ENCODE data around the gene SPC24.

SPC24 gene, protein sequence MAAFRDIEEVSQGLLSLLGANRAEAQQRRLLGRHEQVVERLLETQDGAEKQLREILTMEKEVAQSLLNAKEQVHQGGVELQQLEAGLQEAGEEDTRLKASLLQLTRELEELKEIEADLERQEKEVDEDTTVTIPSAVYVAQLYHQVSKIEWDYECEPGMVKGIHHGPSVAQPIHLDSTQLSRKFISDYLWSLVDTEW
- 3.0 to 24.1 (median 10.7) reads per million in 18 experiments for total RNA-seq

DNA sequence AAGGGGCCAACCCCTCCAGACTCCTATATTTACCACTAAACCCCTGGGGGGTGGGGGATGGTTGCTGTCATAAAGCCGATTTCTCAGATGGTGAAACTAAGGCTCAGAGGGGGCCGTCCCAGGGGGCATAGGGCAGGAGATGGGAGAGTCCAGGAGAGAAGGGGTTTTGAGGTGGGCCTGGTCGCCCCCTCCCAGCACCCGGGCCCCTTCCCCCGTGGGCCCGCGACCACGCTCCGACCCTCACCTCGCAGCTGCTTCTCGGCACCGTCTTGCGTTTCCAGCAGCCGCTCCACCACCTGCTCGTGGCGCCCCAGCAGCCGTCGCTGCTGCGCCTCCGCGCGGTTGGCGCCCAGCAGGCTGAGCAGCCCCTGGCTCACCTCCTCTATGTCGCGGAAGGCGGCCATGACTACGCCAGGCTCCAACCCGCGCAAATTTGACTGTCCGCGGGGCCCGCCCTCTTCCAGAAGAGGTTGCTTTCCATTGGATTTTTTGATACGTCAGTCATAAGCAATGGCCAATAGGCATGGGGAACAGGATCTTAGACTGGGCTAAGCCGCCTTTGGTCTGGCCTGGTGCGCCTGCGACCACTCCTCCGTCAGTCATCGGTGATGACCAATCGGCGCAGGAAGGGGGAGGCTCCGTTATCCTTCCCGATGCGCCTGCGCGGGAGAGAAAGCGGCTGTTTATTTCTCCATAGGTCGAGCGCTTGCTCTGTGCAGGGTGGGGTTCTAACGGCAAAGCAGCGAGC lies at the start of gene SPC24:
SPC24 (minus strand) TSS at position 410 of the 748 bp plus-strand sequence; CDS start at position 404, 6 bp downstream.
- DNase-seq: peak; percentile 99

DNA sequence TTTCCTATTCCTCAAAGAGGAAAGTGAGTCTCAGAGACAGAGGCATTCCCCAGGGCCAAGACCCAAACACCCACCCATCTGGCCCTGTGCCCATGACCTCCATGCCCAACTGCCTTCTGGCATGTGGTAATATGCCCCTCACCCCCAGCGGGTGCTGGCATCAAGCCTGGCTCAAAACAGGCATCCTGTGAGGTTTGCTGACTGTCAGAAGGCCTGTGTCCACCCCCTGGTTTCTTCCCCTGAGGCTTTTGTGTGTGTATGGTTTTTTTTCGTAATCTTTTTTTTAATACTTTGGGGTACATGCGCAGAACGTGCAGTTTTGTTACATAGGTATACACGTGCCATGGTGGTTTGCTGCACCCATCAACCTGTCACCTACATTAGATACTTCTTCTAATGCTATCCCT lies 49.4 kb upstream of the SPC24 start:
- no peak for DNase-seq

GRCh38 chr19:11204076-11204602 lies 48.6 kb upstream of the SPC24 start:
- DNase-seq: no peak

DNA sequence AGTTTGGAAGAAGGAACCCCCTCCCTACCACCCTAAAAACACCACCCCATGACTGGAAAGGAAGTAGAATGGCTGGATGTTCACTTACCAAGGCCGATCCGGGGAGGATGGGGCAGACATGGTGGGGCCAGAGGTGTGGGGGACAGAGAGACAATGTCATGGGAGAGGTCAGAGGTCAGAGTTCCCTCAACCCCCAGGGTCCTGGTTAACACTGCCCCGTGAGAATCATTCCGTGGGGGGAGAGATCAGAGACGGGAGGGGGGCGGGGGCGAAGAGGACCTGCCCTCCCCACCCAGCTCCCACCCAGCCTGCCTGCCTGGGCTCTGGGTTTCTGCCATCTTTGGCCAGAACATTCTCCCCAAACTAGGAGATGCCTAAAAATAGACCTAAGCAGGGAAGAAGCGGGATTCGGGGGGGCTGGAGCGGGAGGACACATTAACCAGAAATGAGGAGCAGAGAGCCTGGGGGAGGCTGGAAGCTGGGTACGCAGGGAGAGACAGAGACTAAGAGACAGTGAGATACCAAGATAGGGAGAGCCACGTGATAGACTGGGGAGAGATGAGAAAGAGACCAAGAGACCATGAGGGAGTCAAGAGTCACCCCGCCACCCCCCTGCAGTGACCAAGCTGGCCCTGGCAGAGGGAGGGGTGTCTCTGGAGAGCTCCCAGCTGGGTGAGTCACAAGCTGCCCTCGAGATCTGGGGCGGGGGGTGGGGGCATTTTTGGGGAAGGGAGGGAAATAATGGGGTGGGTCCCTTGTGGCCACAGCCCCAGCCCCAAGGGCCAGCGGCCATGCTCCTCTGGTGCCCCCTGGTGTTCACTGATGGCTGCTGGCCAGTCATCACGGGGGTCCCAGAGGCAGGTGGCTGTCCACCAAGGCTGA lies 47.9 kb upstream of the SPC24 start:
- DNase-seq: no peak

DNA sequence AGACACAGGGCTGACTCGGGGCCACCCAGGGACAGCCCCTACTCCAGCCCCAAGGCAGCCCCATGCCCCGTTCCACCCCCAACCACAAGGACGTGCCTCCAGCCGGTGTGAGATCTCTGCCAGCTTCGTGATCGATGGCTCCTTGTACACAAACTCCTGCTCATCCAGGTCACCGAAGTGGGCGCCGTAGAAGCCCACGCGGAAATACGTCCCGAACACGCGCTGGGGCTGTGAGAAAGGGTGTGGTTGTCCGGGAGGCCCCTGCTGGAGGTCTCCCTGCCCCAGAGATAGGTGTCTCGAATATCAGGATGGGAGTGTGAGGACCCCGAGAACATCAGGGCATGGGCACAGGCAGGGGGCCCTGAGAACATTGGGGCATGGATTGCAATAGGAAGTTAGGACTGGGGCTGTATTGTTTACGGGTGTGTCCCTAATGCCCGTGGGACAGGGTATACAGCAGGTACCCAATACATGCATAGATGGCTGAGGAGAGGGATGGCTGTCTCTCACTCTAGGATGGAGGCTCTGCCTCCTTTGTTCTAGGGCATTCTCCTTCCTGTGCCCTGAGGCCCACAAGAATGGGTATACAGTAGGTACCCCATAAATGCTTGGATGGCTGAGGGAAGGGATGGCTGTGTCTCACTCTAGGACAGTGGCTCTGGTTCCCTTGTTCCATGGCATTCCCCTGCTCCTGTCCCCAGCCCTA lies 47.1 kb upstream of the SPC24 start:
- no peak for DNase-seq

DNA sequence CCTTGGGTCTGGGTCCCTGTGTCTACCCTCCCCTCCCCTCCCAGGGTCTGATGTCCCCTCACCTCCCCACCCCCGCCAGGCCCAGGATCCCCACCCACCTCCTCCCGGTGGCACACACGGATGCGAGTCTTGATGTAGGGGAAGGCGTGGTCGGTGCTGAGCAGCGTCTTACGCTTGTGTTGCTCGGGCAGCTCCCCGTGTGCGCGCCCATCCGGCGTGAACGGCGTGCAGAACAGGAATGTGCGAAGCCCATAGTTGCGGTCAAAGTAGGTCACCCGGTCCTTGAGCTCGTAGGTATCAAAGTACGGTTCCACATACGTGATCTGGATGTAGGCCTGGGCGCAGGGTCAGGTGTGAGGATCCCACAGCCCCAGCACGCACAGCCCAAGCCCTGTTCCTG lies 46.2 kb upstream of the SPC24 start:
- DNase-seq: no peak

DNA sequence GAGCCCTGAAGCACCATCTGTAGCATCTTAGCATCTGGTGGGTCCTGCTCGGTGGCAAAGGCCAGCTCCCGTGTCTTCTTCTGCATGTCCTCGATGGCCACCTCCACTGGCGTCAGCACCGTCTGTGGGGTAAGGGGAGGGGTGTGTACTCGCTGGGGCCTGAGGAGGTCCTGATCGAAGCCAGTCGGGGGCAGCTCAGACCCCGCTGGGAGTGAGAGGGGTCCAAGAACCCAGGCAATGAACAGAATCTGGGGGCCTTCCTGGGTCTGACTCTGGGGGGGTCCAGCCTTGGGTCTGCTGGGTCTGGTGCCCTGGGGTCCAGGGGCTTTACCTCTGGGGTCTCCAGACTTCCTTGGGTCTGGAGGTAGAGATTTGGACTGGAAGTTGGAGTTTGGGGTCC lies 45.3 kb upstream of the SPC24 start:
- no peak for DNase-seq

- DNase-seq: no peak
These were observed 44.5 kb upstream of the SPC24 start for GRCh38 chr19:11200015-11200574.

DNA sequence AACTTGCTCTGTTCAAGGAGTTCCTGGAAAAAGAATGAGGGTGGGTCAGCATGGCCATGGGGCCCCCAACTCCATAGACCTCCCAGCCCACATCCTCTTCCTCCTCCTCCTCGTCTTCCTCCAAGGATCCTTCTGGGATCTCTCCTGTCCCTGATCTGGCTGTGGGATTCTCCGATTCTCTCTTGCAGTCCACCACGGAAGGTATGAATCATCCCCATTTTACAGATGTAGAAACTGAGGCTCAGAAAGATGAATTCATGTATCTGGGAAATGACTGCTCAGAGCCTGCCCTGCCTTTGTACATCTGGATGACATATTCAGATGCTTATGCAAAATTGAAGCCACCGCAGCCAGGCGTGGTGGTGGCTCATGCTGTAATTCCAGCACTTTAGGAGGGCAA lies 43.9 kb upstream of the SPC24 start:
- DNase-seq: no peak

- no peak for DNase-seq
These were observed 43.3 kb upstream of the SPC24 start for GRCh38 chr19:11198769-11199424.

GRCh38 chr19:11198175-11198534 lies 42.6 kb upstream of the SPC24 start:
- no peak for DNase-seq

- DNase-seq: peak; percentile 52 to 70
These were observed 42.0 kb upstream of the SPC24 start, which contains the start of gene KANK2 for GRCh38 chr19:11197291-11198174. Gene KANK2, minus strand, starts transcription at chr19:11197545. Its CDS starts 3,034 bp downstream, at chr19:11194511.

GRCh38 chr19:11196406-11197287 lies 41.1 kb upstream of the SPC24 start:
- no peak for DNase-seq

- DNase-seq: no peak
These were observed 40.1 kb upstream of the SPC24 start for GRCh38 chr19:11195681-11196080.

DNA sequence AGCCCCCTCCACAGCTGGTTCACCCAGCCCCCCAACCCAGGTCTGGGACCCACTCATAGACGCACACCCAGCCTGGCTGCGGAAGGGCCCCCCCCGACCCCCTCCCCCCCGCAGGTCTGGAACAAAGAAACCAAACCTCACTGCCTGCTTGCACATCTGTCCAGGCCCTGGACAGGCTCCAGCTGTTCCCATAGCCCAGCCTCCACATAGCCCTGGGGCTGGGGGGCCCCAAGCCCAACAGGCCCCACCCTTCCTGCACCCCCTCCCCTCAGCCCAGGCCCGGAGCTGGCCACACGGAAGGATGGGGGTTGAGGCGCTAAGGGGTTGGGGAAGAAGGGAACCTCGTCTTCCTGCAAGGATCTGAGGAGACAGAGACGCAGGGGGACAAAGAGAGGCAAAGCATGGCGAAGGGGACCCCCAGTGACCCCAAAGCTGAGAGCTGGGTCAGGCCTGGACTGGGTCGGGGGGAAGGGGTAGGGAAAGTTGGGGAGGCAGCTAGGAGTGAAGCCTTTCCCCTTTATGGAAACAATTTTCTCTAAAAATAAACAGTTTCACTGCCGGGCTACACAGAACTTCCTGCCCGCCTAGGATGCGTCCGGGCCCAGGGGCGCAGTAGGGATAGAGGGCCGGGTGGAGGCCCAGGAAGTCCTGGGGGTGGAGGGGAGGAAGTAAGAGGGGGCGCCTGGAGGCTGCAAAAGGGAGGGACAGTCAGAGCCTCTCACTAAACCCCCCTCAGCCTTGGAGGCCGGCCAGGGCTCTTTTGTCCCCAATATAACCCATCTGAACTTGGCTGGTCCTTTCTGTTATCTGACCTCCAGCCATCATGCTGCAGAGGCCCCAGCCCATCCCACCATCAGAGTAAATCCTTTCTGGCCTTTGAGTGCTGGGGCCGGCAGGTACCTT lies 39.3 kb upstream of the SPC24 start:
- no peak for DNase-seq

GRCh38 chr19:11194173-11194572 lies 38.6 kb upstream of the SPC24 start:
- DNase-seq: no peak

DNA sequence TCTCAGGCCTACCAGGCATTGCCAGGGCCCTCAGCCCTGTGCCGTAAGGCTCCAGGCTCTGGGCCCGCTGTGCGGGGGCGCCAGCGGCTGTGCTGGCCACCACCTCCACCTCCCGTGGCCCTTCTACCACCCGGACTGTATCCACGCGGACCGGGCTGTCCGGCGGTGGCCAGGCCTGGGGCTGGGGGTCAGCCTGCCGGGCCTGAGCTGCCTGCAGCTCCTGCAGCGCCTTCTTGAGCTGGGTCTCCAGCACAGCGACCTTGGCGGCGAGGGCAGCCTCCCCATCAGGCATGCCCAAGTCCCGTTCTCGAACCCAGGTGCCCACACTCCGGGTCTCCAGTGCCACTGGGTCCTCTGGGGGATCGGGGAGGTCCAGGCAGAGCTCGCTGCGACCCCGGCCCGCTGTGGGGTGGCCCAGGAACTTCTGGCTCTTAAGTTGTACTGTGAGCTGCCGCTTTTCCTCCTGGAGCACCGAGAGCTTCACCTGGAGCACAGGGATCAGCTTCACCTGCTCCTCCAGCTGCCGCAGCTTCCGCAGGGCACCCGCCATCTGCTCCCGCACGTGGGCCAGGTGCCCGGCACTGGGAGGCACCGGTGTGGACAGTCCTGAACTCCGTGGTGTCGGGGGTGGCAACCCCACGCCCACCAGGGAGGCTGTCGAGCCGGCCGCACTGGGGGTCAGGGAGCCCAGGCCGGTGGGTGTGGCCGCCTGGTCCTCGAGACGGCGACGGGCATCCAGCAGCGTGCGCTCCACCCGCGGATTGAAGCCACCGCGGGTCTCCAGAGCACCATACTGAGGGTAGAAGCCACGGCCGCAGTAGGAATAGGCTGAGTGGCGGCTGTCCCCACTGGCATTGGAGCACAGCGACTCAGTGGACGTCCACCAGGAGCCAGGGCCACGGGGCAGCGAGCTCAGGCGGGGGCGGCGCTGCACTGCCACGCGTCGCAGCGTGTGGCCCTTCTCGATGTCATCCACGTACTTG lies 37.7 kb upstream of the SPC24 start:
- no peak for DNase-seq
